ENCODE results near the gene LAMP1. TPM values are rescaled to one million over a fixed set of nuclear protein-coding genes. Genes with fewer than 3 reads are reported as not detected.
"Not testable (repeated sequence)": the region's sequence is repeated elsewhere in the genome, so short reads cannot be mapped to it uniquely, and the experiment has no call there.

Gene LAMP1
- total and polyA plus RNA-seq, 2 donors (not counting 1 experiment from before 2014, with no cell fraction given), result 219 to 230 TPM

DNA sequence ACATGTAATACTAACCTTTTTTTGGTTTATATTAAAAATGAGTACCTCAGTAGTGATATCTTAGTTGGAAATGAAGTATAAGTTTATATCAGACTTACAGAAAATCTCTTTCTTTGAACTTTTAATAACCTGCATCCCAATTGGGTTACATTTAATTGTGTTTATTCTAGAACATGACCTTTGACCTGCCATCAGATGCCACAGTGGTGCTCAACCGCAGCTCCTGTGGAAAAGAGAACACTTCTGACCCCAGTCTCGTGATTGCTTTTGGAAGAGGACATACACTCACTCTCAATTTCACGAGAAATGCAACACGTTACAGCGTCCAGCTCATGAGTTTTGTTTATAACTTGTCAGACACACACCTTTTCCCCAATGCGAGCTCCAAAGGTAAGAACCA, 12.4 kb downstream of the LAMP1 start:
- Histone ChIP-seq H3K9me3 (ENCODE audit: control insufficient read depth, insufficient read depth, low read depth, low read length) (no peaks in the 10 kb centered on the region), H3K9ac (ENCODE audit: insufficient read depth, low read length) (no peak overlapping the region), H3K27ac (ENCODE audit: insufficient read depth, low read length) (no peak overlapping the region), H2AFZ (ENCODE audit: low read length) (no peak overlapping the region), H3K27me3 (ENCODE audit: control insufficient read depth, insufficient read depth, low read length) (no peaks in the 10 kb centered on the region), H3K4me2 (ENCODE audit: extremely low read depth, insufficient read depth, low read length) (no peak overlapping the region), H4K20me1 (ENCODE audit: control insufficient read depth, extremely low read depth, insufficient read depth, low read length) (no peaks in the 10 kb centered on the region), H3K79me2 (ENCODE audit: control insufficient read depth, insufficient read depth, low read length) (peaks cover 34% of the 10 kb centered on the region), H3K36me3 (ENCODE audit: control insufficient read depth, insufficient read depth, low read length) (peaks cover 8% of the 10 kb centered on the region), H3K4me1 (ENCODE audit: control insufficient read depth, extremely low read depth, insufficient read depth, low read length) (no peaks in the 10 kb centered on the region), H3K4me3 (replicated peaks in 1 of 4; ENCODE audit: control extremely low read depth in 1 of 4, insufficient read depth in 1 of 4, low read depth in 3 of 4, low read length in 4 of 4) (no peak overlapping the region)
- DNase-seq (ENCODE audit: low read depth in 2 of 2), result no peak
- TF ChIP-seq, protein P1, sequence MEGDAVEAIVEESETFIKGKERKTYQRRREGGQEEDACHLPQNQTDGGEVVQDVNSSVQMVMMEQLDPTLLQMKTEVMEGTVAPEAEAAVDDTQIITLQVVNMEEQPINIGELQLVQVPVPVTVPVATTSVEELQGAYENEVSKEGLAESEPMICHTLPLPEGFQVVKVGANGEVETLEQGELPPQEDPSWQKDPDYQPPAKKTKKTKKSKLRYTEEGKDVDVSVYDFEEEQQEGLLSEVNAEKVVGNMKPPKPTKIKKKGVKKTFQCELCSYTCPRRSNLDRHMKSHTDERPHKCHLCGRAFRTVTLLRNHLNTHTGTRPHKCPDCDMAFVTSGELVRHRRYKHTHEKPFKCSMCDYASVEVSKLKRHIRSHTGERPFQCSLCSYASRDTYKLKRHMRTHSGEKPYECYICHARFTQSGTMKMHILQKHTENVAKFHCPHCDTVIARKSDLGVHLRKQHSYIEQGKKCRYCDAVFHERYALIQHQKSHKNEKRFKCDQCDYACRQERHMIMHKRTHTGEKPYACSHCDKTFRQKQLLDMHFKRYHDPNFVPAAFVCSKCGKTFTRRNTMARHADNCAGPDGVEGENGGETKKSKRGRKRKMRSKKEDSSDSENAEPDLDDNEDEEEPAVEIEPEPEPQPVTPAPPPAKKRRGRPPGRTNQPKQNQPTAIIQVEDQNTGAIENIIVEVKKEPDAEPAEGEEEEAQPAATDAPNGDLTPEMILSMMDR (conservative IDR thresholded peaks at IDR 0.05 in 1 of 2, IDR thresholded peaks at IDR 0.05 in 1 of 2; ENCODE audit: low read depth in 1 of 2, low read length in 2 of 2), result no peak
- TF ChIP-seq EZH2 (IDR thresholded peaks at IDR 0.05; ENCODE audit: low read length, missing control alignments), result no peak

DNA sequence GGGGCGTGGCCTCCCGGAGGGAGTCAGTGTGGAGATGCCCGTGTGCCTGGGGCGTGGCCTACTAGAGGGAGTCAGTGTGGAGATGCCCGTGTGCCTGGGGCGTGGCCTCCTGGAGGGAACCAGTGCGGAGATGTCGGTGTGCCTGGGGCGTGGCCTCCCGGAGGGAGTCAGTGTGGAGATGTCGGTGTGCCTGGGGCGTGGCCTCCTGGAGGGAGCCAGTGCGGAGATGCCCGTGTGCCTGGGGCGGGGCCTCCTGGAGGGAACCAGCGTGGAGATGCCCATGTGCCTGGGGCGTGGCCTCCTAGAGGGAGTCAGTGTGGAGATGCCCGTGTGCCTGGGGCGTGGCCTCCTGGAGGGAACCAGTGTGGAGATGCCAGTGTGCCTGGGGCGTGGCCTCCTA, 17.1 kb downstream of the LAMP1 start:
- H3K4me2 ChIP-seq (ENCODE audit: extremely low read depth, insufficient read depth, low read length); H4K20me1 ChIP-seq (ENCODE audit: control insufficient read depth, extremely low read depth, insufficient read depth, low read length); H3K36me3 ChIP-seq (ENCODE audit: control insufficient read depth, insufficient read depth, low read length); H3K27ac ChIP-seq (ENCODE audit: insufficient read depth, low read length); H3K4me3 ChIP-seq (replicated peaks in 1 of 4; ENCODE audit: control extremely low read depth in 1 of 4, insufficient read depth in 1 of 4, low read depth in 3 of 4, low read length in 4 of 4); H3K9me3 ChIP-seq (ENCODE audit: control insufficient read depth, insufficient read depth, low read depth, low read length); H3K9ac ChIP-seq (ENCODE audit: insufficient read depth, low read length); H3K27me3 ChIP-seq (ENCODE audit: control insufficient read depth, insufficient read depth, low read length); DNase-seq (ENCODE audit: low read depth in 2 of 2); H3K79me2 ChIP-seq (ENCODE audit: control insufficient read depth, insufficient read depth, low read length); H3K4me1 ChIP-seq (ENCODE audit: control insufficient read depth, extremely low read depth, insufficient read depth, low read length); H2AFZ ChIP-seq (ENCODE audit: low read length): not testable (repeated sequence)

DNA sequence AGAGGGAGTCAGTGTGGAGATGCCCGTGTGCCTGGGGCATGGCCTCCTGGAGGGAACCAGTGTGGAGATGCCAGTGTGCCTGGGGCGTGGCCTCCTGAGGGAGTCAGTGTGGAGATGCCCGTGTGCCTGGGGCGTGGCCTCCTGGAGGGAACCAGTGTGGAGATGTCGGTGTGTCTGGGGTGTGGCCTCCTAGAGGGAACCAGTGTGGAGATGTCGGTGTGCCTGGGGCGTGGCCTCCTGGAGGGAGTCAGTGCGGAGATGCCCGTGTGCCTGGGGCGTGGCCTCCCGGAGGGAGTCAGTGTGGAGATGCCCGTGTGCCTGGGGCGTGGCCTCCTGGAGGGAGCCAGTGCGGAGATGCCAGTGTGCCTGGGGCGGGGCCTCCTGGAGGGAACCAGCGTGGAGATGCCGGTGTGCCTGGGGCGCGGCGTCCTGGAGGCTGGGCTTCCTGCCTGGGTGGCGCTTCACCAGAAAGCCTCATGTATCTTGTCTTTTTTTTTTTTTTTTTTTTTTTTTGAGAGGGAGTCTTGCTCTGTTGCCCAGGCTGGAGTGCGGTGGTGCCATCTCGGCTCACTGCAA, 17.9 kb downstream of the LAMP1 start:
- not testable (repeated sequence) for DNase-seq (ENCODE audit: low read depth in 2 of 2); H3K4me3 ChIP-seq (replicated peaks in 1 of 4; ENCODE audit: control extremely low read depth in 1 of 4, insufficient read depth in 1 of 4, low read depth in 3 of 4, low read length in 4 of 4); H3K27me3 ChIP-seq (ENCODE audit: control insufficient read depth, insufficient read depth, low read length); H2AFZ ChIP-seq (ENCODE audit: low read length); H3K79me2 ChIP-seq (ENCODE audit: control insufficient read depth, insufficient read depth, low read length); H3K36me3 ChIP-seq (ENCODE audit: control insufficient read depth, insufficient read depth, low read length); H3K9ac ChIP-seq (ENCODE audit: insufficient read depth, low read length); H3K4me1 ChIP-seq (ENCODE audit: control insufficient read depth, extremely low read depth, insufficient read depth, low read length); H4K20me1 ChIP-seq (ENCODE audit: control insufficient read depth, extremely low read depth, insufficient read depth, low read length); H3K4me2 ChIP-seq (ENCODE audit: extremely low read depth, insufficient read depth, low read length); H3K9me3 ChIP-seq (ENCODE audit: control insufficient read depth, insufficient read depth, low read depth, low read length); H3K27ac ChIP-seq (ENCODE audit: insufficient read depth, low read length)

DNA sequence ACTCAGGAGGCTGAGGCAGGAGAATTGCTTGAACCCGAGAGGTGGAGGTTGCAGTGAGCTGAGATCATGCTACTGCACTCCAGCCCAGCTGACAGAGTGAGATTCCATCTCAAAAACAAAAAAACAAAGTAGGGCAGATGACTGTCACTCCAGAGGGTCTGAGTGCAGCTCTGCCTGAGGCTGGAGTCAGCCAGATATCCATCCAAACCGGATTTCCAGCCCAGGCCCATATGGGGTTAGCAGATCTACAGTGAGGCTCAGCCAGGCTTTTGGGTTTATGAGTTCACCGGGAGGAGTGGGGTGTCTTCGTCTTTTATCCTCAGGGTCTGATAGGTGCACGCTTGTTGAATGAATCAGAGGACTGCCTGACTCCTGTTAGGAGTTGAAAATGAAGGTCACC, 19.0 kb downstream of the LAMP1 start:
- H3K79me2 ChIP-seq (ENCODE audit: control insufficient read depth, insufficient read depth, low read length), result peaks cover 4% of the 10 kb centered on the region

More for the DNA sequence above, 19.0 kb downstream of the LAMP1 start:
- no peaks in the 10 kb centered on the region for H3K27me3 ChIP-seq (ENCODE audit: control insufficient read depth, insufficient read depth, low read length)
- no peak for DNase-seq (ENCODE audit: low read depth in 2 of 2)
- no peak overlapping the region for H3K9ac ChIP-seq (ENCODE audit: insufficient read depth, low read length)
- H3K36me3 ChIP-seq (ENCODE audit: control insufficient read depth, insufficient read depth, low read length), result peaks cover 11% of the 10 kb centered on the region
- H2AFZ ChIP-seq (ENCODE audit: low read length), result no peak overlapping the region
- no peaks in the 10 kb centered on the region for H3K4me1 ChIP-seq (ENCODE audit: control insufficient read depth, extremely low read depth, insufficient read depth, low read length)
- no peaks in the 10 kb centered on the region for H3K9me3 ChIP-seq (ENCODE audit: control insufficient read depth, insufficient read depth, low read depth, low read length)
- no peak for TF ChIP-seq EZH2 (IDR thresholded peaks at IDR 0.05; ENCODE audit: low read length, missing control alignments)
- TF ChIP-seq, protein P1 (conservative IDR thresholded peaks at IDR 0.05 in 1 of 2, IDR thresholded peaks at IDR 0.05 in 1 of 2; ENCODE audit: low read depth in 1 of 2, low read length in 2 of 2), result no peak
- H3K4me2 ChIP-seq (ENCODE audit: extremely low read depth, insufficient read depth, low read length), result no peak overlapping the region
- H3K4me3 ChIP-seq (replicated peaks in 1 of 4; ENCODE audit: control extremely low read depth in 1 of 4, insufficient read depth in 1 of 4, low read depth in 3 of 4, low read length in 4 of 4), result no peak overlapping the region
- no peaks in the 10 kb centered on the region for H4K20me1 ChIP-seq (ENCODE audit: control insufficient read depth, extremely low read depth, insufficient read depth, low read length)
- H3K27ac ChIP-seq (ENCODE audit: insufficient read depth, low read length), result no peak overlapping the region

All from fibroblast of lung (primary cell).